Natural killer cell (primary cell): ENCODE measurements around the gene SLC12A7. TPM values are rescaled to one million over a fixed set of nuclear protein-coding genes. Genes with fewer than 3 reads are reported as not detected.
A peak's percentile ranks its signal among the peaks of the same experiment; 100 is the strongest.

ENCODE experiments used
- ATAC-seq, 3 donors: fragments of 150-1000 bp in 2 of 3; fragments of 200-7000 bp in 1 of 3; cut with Tn5 transposase; 1 replicate in 1 of 3; 2 replicates in 2 of 3; pipeline ENCODE4 v1.10.0; 2021; ENCODE audit warnings: mild to moderate bottlenecking in 2 of 3, moderate library complexity in 2 of 3
- DNase-seq, 2 donors: peaks; one replicate each; pipeline versions ENCODE4 v3.0.0 to v3.0.0-alpha.2; 2013 to 2021; ENCODE audit warnings: mixed read lengths in 1 of 2
- H3K27ac ChIP-seq: one replicate; pipeline ENCODE4 v1.5.1; 2013; ENCODE audit warnings: mild to moderate bottlenecking, low read length
- H3K27me3 ChIP-seq: one replicate; pipeline ENCODE4 v1.6.1; 2013; ENCODE audit warnings: low read length; ENCODE audit not compliant: control insufficient read depth, insufficient read depth
- H3K36me3 ChIP-seq: one replicate; pipeline ENCODE4 v1.6.1; 2013; ENCODE audit warnings: low read length; ENCODE audit not compliant: control insufficient read depth, insufficient read depth
- H3K4me1 ChIP-seq: one replicate; pipeline ENCODE4 v1.6.1; 2013; ENCODE audit warnings: low read length; ENCODE audit not compliant: control insufficient read depth, insufficient read depth
- H3K4me3 ChIP-seq: one replicate; pipeline ENCODE4 v1.5.1; 2013; ENCODE audit warnings: low read length
- H3K9me3 ChIP-seq: one replicate; pipeline ENCODE4 v1.6.1; 2013; ENCODE audit warnings: low read length; ENCODE audit not compliant: control insufficient read depth, insufficient read depth
- H3K27ac Mint-ChIP-seq, 2 donors: one replicate each; pipeline ENCODE4 v1.8.0; 2022; ENCODE audit warnings: mild to moderate bottlenecking in 2 of 2, mixed read lengths in 2 of 2, moderate library complexity in 1 of 2
- H3K27me3 Mint-ChIP-seq, 2 donors: one replicate each; pipeline ENCODE4 v1.8.0; 2022; ENCODE audit warnings: low read depth in 2 of 2, mixed read lengths in 2 of 2
- H3K36me3 Mint-ChIP-seq: one replicate; pipeline ENCODE4 v1.8.0; 2022; ENCODE audit warnings: mixed read lengths
- H3K4me1 Mint-ChIP-seq, 2 donors: one replicate each; pipeline ENCODE4 v1.8.0; 2022; ENCODE audit warnings: mixed read lengths in 2 of 2
- H3K4me3 Mint-ChIP-seq: one replicate; pipeline ENCODE4 v1.8.0; 2022; ENCODE audit warnings: mild to moderate bottlenecking, moderate library complexity, mixed read lengths
- H3K9me3 Mint-ChIP-seq, 2 donors: one replicate each; pipeline ENCODE4 v1.8.0; 2022; ENCODE audit warnings: mixed read lengths in 2 of 2
- WGBS: methylation state at CpG from one replicate; pipeline ENCODE4 v1.1.7; 2013; ENCODE audit warnings: missing lambda C conversion rate; ENCODE audit not compliant: insufficient coverage; 5-methylcytosine and 5-hydroxymethylcytosine counted together
- intact Hi-C: fragments of 100-400 bp; cut with micrococcal nuclease; formaldehyde crosslinking; loops from one replicate; pipeline ENCODE4 v1.14.2; 2022
- total RNA-seq, 4 donors: library from RNA; stranded (reverse); fragments of 120-200 nt in 1 of 4; gene quantifications; one replicate each; pipeline versions ENCODE4 v1.2.3 to v1.2.4, GENCODE V29; 2013 to 2022
- TF ChIP-seq, protein P1 (sequence below): fragments of 200-600 bp; IDR thresholded peaks from one replicate; pipeline ENCODE4 v1.8.0; 2022; ENCODE audit warnings: antibody characterized with exemption

SLC12A7 gene
- total RNA-seq, 3 donors from 2014 or later (not counting 1 experiment from before 2014, with no cell fraction given): 53.2 to 92.5 (median 81.3) TPM

GRCh38 chr5:1068204-1068894 is 43.5 kb downstream of the SLC12A7 start:
- no peaks in the 10 kb centered on the region for H3K4me1 ChIP-seq
- no peaks in the 10 kb centered on the region for H3K9me3 Mint-ChIP-seq
- intact Hi-C loops: no loop called here
- no peaks in the 10 kb centered on the region for H3K27me3 Mint-ChIP-seq
- H3K27me3 ChIP-seq: no peaks in the 10 kb centered on the region
- ATAC-seq (no peak), DNase-seq (no peak)
- H3K27ac Mint-ChIP-seq: no peak overlapping the region
- H3K36me3 Mint-ChIP-seq: no peaks in the 10 kb centered on the region
- H3K4me3 Mint-ChIP-seq: no peak overlapping the region
- H3K27ac ChIP-seq: no peak overlapping the region
- no peaks in the 10 kb centered on the region for H3K9me3 ChIP-seq
- TF ChIP-seq, protein P1, sequence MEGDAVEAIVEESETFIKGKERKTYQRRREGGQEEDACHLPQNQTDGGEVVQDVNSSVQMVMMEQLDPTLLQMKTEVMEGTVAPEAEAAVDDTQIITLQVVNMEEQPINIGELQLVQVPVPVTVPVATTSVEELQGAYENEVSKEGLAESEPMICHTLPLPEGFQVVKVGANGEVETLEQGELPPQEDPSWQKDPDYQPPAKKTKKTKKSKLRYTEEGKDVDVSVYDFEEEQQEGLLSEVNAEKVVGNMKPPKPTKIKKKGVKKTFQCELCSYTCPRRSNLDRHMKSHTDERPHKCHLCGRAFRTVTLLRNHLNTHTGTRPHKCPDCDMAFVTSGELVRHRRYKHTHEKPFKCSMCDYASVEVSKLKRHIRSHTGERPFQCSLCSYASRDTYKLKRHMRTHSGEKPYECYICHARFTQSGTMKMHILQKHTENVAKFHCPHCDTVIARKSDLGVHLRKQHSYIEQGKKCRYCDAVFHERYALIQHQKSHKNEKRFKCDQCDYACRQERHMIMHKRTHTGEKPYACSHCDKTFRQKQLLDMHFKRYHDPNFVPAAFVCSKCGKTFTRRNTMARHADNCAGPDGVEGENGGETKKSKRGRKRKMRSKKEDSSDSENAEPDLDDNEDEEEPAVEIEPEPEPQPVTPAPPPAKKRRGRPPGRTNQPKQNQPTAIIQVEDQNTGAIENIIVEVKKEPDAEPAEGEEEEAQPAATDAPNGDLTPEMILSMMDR: no peak
- H3K4me3 ChIP-seq: no peak overlapping the region
- 94% methylated on average over 32 of the region's 34 CpGs for WGBS
- no peaks in the 10 kb centered on the region for H3K36me3 ChIP-seq
- no peaks in the 10 kb centered on the region for H3K4me1 Mint-ChIP-seq

DNA sequence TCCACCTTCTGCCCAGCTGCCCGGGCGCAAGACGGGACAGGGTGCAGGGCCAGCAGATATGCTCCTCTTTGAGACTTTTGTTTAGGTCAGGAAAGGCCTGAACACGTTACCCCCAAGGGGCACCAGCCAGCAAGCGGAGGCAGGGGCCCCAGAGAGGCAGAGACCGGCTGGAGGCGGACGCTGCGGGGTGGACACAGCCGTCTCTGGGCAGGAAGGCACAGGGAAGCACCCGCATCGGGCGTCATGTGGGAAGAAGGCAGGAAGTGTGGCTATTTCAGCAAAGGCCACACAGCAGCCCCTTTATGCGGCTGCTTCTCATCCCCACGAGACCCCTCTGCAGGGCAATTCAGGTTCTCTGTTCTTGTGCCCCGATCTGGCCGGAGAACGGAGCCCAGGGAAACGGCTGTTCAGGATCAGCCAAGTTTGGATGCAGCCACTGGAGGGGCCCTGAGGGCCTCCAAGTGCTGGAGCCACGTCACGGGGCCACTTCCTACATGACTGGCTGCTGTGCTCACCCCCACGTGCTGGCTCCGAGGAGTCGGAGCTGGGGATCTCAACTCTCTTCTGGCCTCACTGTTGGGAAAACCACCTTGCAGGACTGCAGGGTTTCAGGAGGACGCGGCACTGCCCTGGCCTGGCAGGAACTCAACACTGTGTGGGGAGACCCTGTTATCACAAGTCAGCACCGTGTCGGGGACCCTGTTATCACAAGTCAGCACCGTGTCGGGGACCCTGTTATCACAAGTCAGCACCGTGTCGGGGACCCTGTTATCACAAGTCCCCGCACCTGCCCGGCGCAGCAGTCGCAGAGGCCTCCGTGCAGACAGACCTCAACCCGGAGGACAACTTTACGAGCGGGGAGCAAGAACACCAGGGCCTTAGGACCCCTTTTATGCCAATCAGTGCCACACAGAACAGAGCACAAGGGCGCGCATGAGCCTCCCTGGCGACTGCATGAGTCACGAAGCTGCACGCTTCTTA is 44.4 kb downstream of the SLC12A7 start:
- TF ChIP-seq, protein P1: no peak
- intact Hi-C loops: no loop called here
- H3K36me3 Mint-ChIP-seq: no peaks in the 10 kb centered on the region
- no peaks in the 10 kb centered on the region for H3K9me3 ChIP-seq
- no peaks in the 10 kb centered on the region for H3K36me3 ChIP-seq
- H3K27ac ChIP-seq: no peak overlapping the region
- H3K4me3 ChIP-seq: no peak overlapping the region
- H3K4me1 Mint-ChIP-seq: no peaks in the 10 kb centered on the region
- WGBS: 92% methylated on average over 45 of the region's 45 CpGs
- DNase-seq (no peak), ATAC-seq (no peak)
- peak overlapping the region in 1 of 2 donors; percentile 33 for H3K27ac Mint-ChIP-seq
- H3K27me3 ChIP-seq: no peaks in the 10 kb centered on the region
- H3K4me1 ChIP-seq: no peaks in the 10 kb centered on the region
- no peak overlapping the region for H3K4me3 Mint-ChIP-seq
- H3K9me3 Mint-ChIP-seq: no peaks in the 10 kb centered on the region
- H3K27me3 Mint-ChIP-seq: no peaks in the 10 kb centered on the region

DNA sequence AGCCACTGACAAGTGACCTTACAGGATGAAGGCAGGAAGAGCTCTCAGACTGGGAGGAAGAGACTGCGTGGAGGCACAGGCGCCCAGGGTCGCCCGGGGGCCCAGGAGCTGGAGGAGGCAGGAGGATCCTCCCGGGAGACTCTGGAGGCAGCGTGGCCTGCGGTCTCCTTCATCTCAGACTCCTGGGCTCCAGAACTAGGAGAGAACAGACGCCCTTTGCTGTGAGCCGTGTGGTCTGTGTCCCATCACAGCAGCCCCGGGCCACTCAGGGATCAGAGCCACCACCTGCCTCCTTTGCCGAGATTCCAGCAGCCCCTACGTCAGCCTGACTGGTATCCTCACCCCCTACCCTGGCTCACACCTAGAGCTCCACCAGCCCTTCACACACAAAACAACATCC is 45.2 kb downstream of the SLC12A7 start:
- Histone ChIP-seq H3K36me3 (no peaks in the 10 kb centered on the region), H3K4me1 (no peaks in the 10 kb centered on the region), H3K9me3 (no peaks in the 10 kb centered on the region), H3K27ac (no peak overlapping the region), H3K27me3 (no peaks in the 10 kb centered on the region), H3K4me3 (no peak overlapping the region)
- no peaks in the 10 kb centered on the region for H3K4me1 Mint-ChIP-seq
- peak overlapping the region in 1 of 2 donors; percentile 33 for H3K27ac Mint-ChIP-seq
- no peaks in the 10 kb centered on the region for H3K27me3 Mint-ChIP-seq
- 96% methylated on average over 12 of the region's 12 CpGs for WGBS
- no peak for DNase-seq
- H3K9me3 Mint-ChIP-seq: no peaks in the 10 kb centered on the region
- no peak overlapping the region for H3K4me3 Mint-ChIP-seq
- no peak for ATAC-seq
- H3K36me3 Mint-ChIP-seq: no peaks in the 10 kb centered on the region
- TF ChIP-seq, protein P1: no peak
- intact Hi-C loops: no loop called here
